Urinary bladder (tissue), 2 donors: ENCODE measurements around the gene MAP1LC3A. TPM values are rescaled to one million over a fixed set of nuclear protein-coding genes. Genes with fewer than 3 reads are reported as not detected.

Experiments used
- polyA plus RNA-seq: library from polyadenylated mRNA; stranded (reverse); fragments of 200-250 nt; gene quantifications from one replicate; pipeline ENCODE4 v1.2.3, GENCODE V29; 2013
- small RNA-seq: library from RNA; depleted of rRNA; stranded (forward); fragments of <200 nt; gene quantifications from one replicate; pipeline ENCODE3, GENCODE V24; 2014
- total RNA-seq: library from RNA; depleted of rRNA; stranded (reverse); fragments of >200 nt; gene quantifications from one replicate; pipeline ENCODE4 v1.2.3, GENCODE V29; 2014
- donor health status: healthy.

MAP1LC3A gene
- total and polyA plus RNA-seq, 2 donors: 11.4 to 88.4 TPM

Small RNAs within 50 kb of the gene (small RNA-seq; reads per million reads assigned to genes)
- gene RF00019: not detected

Other genes with a start within 250 kb of the MAP1LC3A start
- gene ITCH, start 195.4 kb upstream of the MAP1LC3A start, total RNA-seq: 113 TPM
- gene ITCH, start 195.4 kb upstream of the MAP1LC3A start, polyA plus RNA-seq: 19.8 TPM
- 36.2 TPM for gene DYNLRB1, start 42.3 kb upstream of the MAP1LC3A start, total RNA-seq
- gene DYNLRB1, start 42.3 kb upstream of the MAP1LC3A start, polyA plus RNA-seq: 248 TPM
- 17.3 TPM for gene PIGU, start 118.4 kb downstream of the MAP1LC3A start, total RNA-seq
- gene PIGU, start 118.4 kb downstream of the MAP1LC3A start, polyA plus RNA-seq: 19.1 TPM
- gene TP53INP2, start 145.6 kb downstream of the MAP1LC3A start, total RNA-seq: 5.8 TPM
- gene TP53INP2, start 145.6 kb downstream of the MAP1LC3A start, polyA plus RNA-seq: 47.1 TPM